GM23338 (cell line): ENCODE measurements around the gene RNF31. TPM values are rescaled to one million over a fixed set of nuclear protein-coding genes. Genes with fewer than 3 reads are reported as not detected.

ENCODE experiments used
- ATAC-seq: fragments of 200-7000 bp; cut with Tn5 transposase; 3 replicates; pipeline ENCODE4 v1.9.1; 2020
- DNase-seq: peaks from one replicate; pipeline ENCODE4 v3.0.0-alpha.2; 2015; ENCODE audit warnings: low spot score
- H2AFZ ChIP-seq: fragments of 200-600 bp; sonication (generic); 2 replicates; pipeline ENCODE4 v1.8.0; 2016; ENCODE audit warnings: antibody characterized with exemption, mild to moderate bottlenecking, moderate library complexity
- H3F3A ChIP-seq: fragments of 200-600 bp; sonication (generic); replicated peaks from 2 replicates; pipeline ENCODE4 v1.8.0; 2017; ENCODE audit warnings: antibody characterized with exemption, mixed run types, low read depth
- H3K27ac ChIP-seq: fragments of 200-600 bp; sonication (generic); 2 replicates; pipeline ENCODE4 v1.6.1; 2016; ENCODE audit warnings: low read depth
- H3K27me3 ChIP-seq: fragments of 200-600 bp; sonication (generic); 2 replicates; pipeline ENCODE4 v1.8.0; 2016; ENCODE audit warnings: mild to moderate bottlenecking, mixed run types, moderate library complexity; ENCODE audit not compliant: insufficient read depth
- H3K36me3 ChIP-seq: fragments of 200-600 bp; sonication (generic); 2 replicates; pipeline ENCODE4 v1.8.0; 2016; ENCODE audit warnings: mild to moderate bottlenecking; ENCODE audit not compliant: insufficient read depth
- H3K4me1 ChIP-seq: fragments of 200-600 bp; sonication (generic); 2 replicates; pipeline ENCODE4 v1.8.0; 2016; ENCODE audit warnings: mild to moderate bottlenecking, moderate library complexity; ENCODE audit not compliant: insufficient read depth
- H3K4me2 ChIP-seq: fragments of 200-600 bp; sonication (generic); 2 replicates; pipeline ENCODE4 v1.7.1; 2017; ENCODE audit warnings: mixed run types
- H3K4me3 ChIP-seq: fragments of 200-600 bp; sonication (generic); 2 replicates; pipeline ENCODE4 v1.6.1; 2016; ENCODE audit warnings: mixed run types
- H3K79me2 ChIP-seq: fragments of 200-600 bp; sonication (generic); replicated peaks from 2 replicates; pipeline ENCODE4 v1.8.0; 2017; ENCODE audit warnings: mild to moderate bottlenecking; ENCODE audit not compliant: insufficient read depth
- H3K9me2 ChIP-seq: fragments of 200-600 bp; sonication (generic); 2 replicates; pipeline ENCODE4 v1.8.0; 2017; ENCODE audit not compliant: insufficient read depth
- H4K20me1 ChIP-seq: fragments of 200-600 bp; sonication (generic); replicated peaks from 2 replicates; pipeline ENCODE4 v1.8.0; 2017; ENCODE audit warnings: mild to moderate bottlenecking; ENCODE audit not compliant: insufficient read depth
- H3K27ac Mint-ChIP-seq: 2 replicates; pipeline ENCODE4 v1.8.0; 2020; ENCODE audit warnings: inconsistent platforms, mild to moderate bottlenecking, moderate library complexity, mixed read lengths
- H3K27me3 Mint-ChIP-seq: 3 replicates; pipeline ENCODE4 v1.8.0; 2022; ENCODE audit warnings: low read depth, mild to moderate bottlenecking, moderate library complexity, mixed read lengths, inconsistent platforms; ENCODE audit not compliant: insufficient read depth, poor library complexity
- H3K36me3 Mint-ChIP-seq: 3 replicates; pipeline ENCODE4 v1.8.0; 2021; ENCODE audit warnings: low read depth, mild to moderate bottlenecking, inconsistent platforms, moderate library complexity, mixed read lengths
- H3K4me1 Mint-ChIP-seq: 3 replicates; pipeline ENCODE4 v1.8.0; 2020; ENCODE audit warnings: mild to moderate bottlenecking, inconsistent platforms, mixed read lengths
- H3K4me3 Mint-ChIP-seq: 3 replicates; pipeline ENCODE4 v1.8.0; 2021; ENCODE audit warnings: moderate library complexity, mild to moderate bottlenecking, inconsistent platforms, mixed read lengths
- H3K9me3 Mint-ChIP-seq: 3 replicates; pipeline ENCODE4 v1.8.0; 2020; ENCODE audit warnings: moderate library complexity, mild to moderate bottlenecking, inconsistent platforms, mixed read lengths
- CREB1 ChIP-seq: fragments of 250-450 bp; sonication (Bioruptor Pico); IDR thresholded peaks from 2 replicates; pipeline ENCODE4 v1.5.0; 2020; ENCODE audit warnings: low read depth, mild to moderate bottlenecking, moderate library complexity
- EZH2 ChIP-seq: fragments of 200-600 bp; sonication (generic); IDR thresholded peaks from one replicate; pipeline ENCODE4 v1.8.0; 2017; ENCODE audit warnings: antibody characterized with exemption, mild to moderate bottlenecking, low read depth; ENCODE audit not compliant: unreplicated experiment
- EZH2phosphoT487 ChIP-seq: fragments of 200-600 bp; sonication (generic); IDR thresholded peaks from one replicate; pipeline ENCODE4 v1.8.1; 2018; ENCODE audit warnings: antibody characterized with exemption; ENCODE audit not compliant: unreplicated experiment
- JUNB ChIP-seq: IDR thresholded peaks from one replicate; pipeline ENCODE4 v1.6.1; 2016; ENCODE audit warnings: antibody characterized with exemption; ENCODE audit not compliant: unreplicated experiment
- NANOG ChIP-seq: IDR thresholded peaks from 2 replicates; pipeline ENCODE4 v1.6.1; 2016; ENCODE audit warnings: antibody characterized with exemption, borderline replicate concordance
- POLR2AphosphoS5 ChIP-seq: IDR thresholded peaks from 2 replicates; pipeline ENCODE4 v1.6.1; 2016; ENCODE audit warnings: antibody characterized with exemption, low read depth
- STAT1 ChIP-seq: IDR thresholded peaks from one replicate; pipeline ENCODE4 v1.6.1; 2016; ENCODE audit warnings: antibody characterized with exemption; ENCODE audit not compliant: unreplicated experiment
- polyA plus RNA-seq: library from polyadenylated mRNA; unstranded; fragments of >200 nt; fragmentation: Nextera tagmentation; extraction: Ambion mirVana; gene quantifications from 2 replicates; pipeline ENCODE4 v1.2.1, GENCODE V29; 2016
- total RNA-seq: library from RNA; depleted of rRNA; stranded (reverse); fragments of >200 nt; shearing (Covaris generic); gene quantifications from 2 replicates; pipeline ENCODE4 v1.2.3, GENCODE V29; 2014
- TF ChIP-seq, protein P1 (sequence below): fragments of 250-450 bp; sonication (Bioruptor Pico); IDR thresholded peaks from 2 replicates; pipeline ENCODE4 v1.5.0; 2020; ENCODE audit warnings: mild to moderate bottlenecking, moderate library complexity
- TF ChIP-seq, protein P2 (sequence below), 2 experiments: fragments of 200-600 bp in 1 of 2; sonication (generic) in 1 of 2; conservative IDR thresholded peaks; 2 replicates each; pipeline versions ENCODE4 v1.5.1 to v1.6.1; 2016 to 2017; ENCODE audit warnings: antibody characterized with exemption in 2 of 2, low read depth in 2 of 2, mild to moderate bottlenecking in 2 of 2, moderate library complexity in 1 of 2
- TF ChIP-seq, protein P3 (sequence below): IDR thresholded peaks from one replicate; pipeline ENCODE4 v1.6.1; 2018; ENCODE audit warnings: antibody characterized with exemption; ENCODE audit not compliant: unreplicated experiment

RNF31 gene
- total and polyA plus RNA-seq, 2 experiments from 2014 or later, result 54.8 to 87.4 TPM

DNA sequence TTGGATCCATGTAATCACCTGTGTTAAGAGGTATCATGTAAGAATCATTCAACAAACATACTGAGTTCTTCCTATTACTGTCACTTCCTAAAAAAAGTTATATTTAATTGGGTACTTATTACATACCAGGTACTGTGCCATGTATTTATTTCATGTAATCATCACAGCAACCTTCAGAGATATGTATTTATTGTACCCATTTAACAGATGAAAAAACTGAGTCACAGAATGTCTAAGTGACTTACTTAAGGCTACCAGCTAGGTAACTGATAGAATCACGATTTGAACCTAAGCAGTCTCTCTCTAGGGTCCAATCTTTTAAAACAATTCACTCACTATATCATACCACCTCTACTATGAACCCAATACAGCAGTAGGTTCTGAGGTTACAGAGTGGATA lies 2.8 kb upstream of the RNF31 start:
- peaks cover 49% of the 10 kb centered on the region for H3K36me3 Mint-ChIP-seq
- DNase-seq, result no peak
- Histone ChIP-seq H3K4me1 (peaks cover 23% of the 10 kb centered on the region), H3K36me3 (peaks cover 15% of the 10 kb centered on the region), H4K20me1 (peaks cover 12% of the 10 kb centered on the region), H3K9me2 (no peaks in the 10 kb centered on the region), H2AFZ (no peak overlapping the region), H3F3A (peaks cover 14% of the 10 kb centered on the region), H3K27me3 (no peaks in the 10 kb centered on the region), H3K27ac (no peak overlapping the region), H3K79me2 (peaks cover 50% of the 10 kb centered on the region), H3K4me3 (no peak overlapping the region), H3K4me2 (no peak overlapping the region)
- H3K27me3 Mint-ChIP-seq, result peaks cover 23% of the 10 kb centered on the region
- peaks cover 30% of the 10 kb centered on the region for H3K4me1 Mint-ChIP-seq
- no peak overlapping the region; the same call in 2 of the 3 replicates for H3K4me3 Mint-ChIP-seq
- no peak for TF ChIP-seq POLR2AphosphoS5
- no peak for TF ChIP-seq NANOG
- no peak for TF ChIP-seq EZH2
- no peak for TF ChIP-seq CREB1 (CRISPR knock-in tag)
- H3K27ac Mint-ChIP-seq, result no peak overlapping the region
- no peak for ATAC-seq
- no peaks in the 10 kb centered on the region for H3K9me3 Mint-ChIP-seq

DNA sequence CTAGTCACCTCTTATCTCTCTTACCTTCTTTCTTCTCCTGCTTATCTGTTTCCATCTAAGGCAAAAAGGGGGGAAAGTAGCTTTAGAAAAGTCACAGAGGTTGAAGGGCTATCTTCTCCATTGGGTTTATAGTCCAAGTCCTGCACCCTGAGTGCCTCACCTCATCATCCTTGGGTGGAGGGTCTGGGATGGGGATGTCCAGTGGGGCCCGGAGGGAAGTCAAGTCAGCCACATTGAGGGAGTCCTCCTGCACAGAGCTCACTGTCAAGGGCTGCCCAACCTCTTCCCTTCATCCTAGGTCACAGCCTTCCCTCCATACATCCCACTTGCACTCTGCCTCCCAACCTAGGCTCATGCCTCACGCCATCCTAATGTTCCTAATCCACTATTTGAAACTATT lies 2.1 kb upstream of the RNF31 start:
- Histone ChIP-seq H3K4me3 (peak overlapping the region; percentile 70; the same call in 1 of the 2 replicates), H3K4me1 (peaks cover 18% of the 10 kb centered on the region), H3K27ac (no peak overlapping the region), H3K79me2 (peaks cover 44% of the 10 kb centered on the region), H3K36me3 (peaks cover 20% of the 10 kb centered on the region), H3F3A (peaks cover 14% of the 10 kb centered on the region), H2AFZ (no peak overlapping the region), H3K4me2 (peak overlapping the region; percentile 95), H4K20me1 (peaks cover 7% of the 10 kb centered on the region; the same call in 1 of the 2 replicates), H3K9me2 (no peaks in the 10 kb centered on the region), H3K27me3 (no peaks in the 10 kb centered on the region)
- DNase-seq, result no peak
- no peaks in the 10 kb centered on the region for H3K9me3 Mint-ChIP-seq
- ATAC-seq, result no peak
- H3K27me3 Mint-ChIP-seq, result peaks cover 23% of the 10 kb centered on the region
- peaks cover 49% of the 10 kb centered on the region for H3K36me3 Mint-ChIP-seq
- peak overlapping the region; percentile 99; the same call in 2 of the 3 replicates for H3K4me3 Mint-ChIP-seq
- no peak overlapping the region for H3K27ac Mint-ChIP-seq
- H3K4me1 Mint-ChIP-seq, result peaks cover 23% of the 10 kb centered on the region
- TF ChIP-seq, protein P1, sequence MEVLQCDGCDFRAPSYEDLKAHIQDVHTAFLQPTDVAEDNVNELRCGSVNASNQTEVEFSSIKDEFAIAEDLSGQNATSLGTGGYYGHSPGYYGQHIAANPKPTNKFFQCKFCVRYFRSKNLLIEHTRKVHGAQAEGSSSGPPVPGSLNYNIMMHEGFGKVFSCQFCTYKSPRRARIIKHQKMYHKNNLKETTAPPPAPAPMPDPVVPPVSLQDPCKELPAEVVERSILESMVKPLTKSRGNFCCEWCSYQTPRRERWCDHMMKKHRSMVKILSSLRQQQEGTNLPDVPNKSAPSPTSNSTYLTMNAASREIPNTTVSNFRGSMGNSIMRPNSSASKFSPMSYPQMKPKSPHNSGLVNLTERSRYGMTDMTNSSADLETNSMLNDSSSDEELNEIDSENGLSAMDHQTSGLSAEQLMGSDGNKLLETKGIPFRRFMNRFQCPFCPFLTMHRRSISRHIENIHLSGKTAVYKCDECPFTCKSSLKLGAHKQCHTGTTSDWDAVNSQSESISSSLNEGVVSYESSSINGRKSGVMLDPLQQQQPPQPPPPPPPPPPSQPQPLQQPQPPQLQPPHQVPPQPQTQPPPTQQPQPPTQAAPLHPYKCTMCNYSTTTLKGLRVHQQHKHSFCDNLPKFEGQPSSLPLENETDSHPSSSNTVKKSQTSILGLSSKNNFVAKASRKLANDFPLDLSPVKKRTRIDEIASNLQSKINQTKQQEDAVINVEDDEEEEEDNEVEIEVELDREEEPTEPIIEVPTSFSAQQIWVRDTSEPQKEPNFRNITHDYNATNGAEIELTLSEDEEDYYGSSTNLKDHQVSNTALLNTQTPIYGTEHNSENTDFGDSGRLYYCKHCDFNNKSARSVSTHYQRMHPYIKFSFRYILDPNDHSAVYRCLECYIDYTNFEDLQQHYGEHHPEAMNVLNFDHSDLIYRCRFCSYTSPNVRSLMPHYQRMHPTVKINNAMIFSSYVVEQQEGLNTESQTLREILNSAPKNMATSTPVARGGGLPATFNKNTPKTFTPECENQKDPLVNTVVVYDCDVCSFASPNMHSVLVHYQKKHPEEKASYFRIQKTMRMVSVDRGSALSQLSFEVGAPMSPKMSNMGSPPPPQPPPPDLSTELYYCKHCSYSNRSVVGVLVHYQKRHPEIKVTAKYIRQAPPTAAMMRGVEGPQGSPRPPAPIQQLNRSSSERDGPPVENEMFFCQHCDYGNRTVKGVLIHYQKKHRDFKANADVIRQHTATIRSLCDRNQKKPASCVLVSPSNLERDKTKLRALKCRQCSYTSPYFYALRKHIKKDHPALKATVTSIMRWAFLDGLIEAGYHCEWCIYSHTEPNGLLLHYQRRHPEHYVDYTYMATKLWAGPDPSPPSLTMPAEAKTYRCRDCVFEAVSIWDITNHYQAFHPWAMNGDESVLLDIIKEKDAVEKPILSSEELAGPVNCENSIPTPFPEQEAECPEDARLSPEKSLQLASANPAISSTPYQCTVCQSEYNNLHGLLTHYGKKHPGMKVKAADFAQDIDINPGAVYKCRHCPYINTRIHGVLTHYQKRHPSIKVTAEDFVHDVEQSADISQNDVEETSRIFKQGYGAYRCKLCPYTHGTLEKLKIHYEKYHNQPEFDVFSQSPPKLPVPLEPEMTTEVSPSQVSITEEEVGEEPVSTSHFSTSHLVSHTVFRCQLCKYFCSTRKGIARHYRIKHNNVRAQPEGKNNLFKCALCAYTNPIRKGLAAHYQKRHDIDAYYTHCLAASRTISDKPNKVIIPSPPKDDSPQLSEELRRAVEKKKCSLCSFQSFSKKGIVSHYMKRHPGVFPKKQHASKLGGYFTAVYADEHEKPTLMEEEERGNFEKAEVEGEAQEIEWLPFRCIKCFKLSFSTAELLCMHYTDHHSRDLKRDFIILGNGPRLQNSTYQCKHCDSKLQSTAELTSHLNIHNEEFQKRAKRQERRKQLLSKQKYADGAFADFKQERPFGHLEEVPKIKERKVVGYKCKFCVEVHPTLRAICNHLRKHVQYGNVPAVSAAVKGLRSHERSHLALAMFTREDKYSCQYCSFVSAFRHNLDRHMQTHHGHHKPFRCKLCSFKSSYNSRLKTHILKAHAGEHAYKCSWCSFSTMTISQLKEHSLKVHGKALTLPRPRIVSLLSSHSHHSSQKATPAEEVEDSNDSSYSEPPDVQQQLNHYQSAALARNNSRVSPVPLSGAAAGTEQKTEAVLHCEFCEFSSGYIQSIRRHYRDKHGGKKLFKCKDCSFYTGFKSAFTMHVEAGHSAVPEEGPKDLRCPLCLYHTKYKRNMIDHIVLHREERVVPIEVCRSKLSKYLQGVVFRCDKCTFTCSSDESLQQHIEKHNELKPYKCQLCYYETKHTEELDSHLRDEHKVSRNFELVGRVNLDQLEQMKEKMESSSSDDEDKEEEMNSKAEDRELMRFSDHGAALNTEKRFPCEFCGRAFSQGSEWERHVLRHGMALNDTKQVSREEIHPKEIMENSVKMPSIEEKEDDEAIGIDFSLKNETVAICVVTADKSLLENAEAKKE (CRISPR knock-in tag), result no peak
- TF ChIP-seq EZH2phosphoT487 (no peak), CREB1 (CRISPR knock-in tag) (no peak), POLR2AphosphoS5 (no peak), JUNB (no peak), EZH2 (no peak), STAT1 (no peak)
- TF ChIP-seq, protein P2, sequence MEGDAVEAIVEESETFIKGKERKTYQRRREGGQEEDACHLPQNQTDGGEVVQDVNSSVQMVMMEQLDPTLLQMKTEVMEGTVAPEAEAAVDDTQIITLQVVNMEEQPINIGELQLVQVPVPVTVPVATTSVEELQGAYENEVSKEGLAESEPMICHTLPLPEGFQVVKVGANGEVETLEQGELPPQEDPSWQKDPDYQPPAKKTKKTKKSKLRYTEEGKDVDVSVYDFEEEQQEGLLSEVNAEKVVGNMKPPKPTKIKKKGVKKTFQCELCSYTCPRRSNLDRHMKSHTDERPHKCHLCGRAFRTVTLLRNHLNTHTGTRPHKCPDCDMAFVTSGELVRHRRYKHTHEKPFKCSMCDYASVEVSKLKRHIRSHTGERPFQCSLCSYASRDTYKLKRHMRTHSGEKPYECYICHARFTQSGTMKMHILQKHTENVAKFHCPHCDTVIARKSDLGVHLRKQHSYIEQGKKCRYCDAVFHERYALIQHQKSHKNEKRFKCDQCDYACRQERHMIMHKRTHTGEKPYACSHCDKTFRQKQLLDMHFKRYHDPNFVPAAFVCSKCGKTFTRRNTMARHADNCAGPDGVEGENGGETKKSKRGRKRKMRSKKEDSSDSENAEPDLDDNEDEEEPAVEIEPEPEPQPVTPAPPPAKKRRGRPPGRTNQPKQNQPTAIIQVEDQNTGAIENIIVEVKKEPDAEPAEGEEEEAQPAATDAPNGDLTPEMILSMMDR (conservative IDR thresholded peaks at IDR 0.05; ENCODE audit: low read depth in 2 of 2), result no peak
- TF ChIP-seq, protein P3, sequence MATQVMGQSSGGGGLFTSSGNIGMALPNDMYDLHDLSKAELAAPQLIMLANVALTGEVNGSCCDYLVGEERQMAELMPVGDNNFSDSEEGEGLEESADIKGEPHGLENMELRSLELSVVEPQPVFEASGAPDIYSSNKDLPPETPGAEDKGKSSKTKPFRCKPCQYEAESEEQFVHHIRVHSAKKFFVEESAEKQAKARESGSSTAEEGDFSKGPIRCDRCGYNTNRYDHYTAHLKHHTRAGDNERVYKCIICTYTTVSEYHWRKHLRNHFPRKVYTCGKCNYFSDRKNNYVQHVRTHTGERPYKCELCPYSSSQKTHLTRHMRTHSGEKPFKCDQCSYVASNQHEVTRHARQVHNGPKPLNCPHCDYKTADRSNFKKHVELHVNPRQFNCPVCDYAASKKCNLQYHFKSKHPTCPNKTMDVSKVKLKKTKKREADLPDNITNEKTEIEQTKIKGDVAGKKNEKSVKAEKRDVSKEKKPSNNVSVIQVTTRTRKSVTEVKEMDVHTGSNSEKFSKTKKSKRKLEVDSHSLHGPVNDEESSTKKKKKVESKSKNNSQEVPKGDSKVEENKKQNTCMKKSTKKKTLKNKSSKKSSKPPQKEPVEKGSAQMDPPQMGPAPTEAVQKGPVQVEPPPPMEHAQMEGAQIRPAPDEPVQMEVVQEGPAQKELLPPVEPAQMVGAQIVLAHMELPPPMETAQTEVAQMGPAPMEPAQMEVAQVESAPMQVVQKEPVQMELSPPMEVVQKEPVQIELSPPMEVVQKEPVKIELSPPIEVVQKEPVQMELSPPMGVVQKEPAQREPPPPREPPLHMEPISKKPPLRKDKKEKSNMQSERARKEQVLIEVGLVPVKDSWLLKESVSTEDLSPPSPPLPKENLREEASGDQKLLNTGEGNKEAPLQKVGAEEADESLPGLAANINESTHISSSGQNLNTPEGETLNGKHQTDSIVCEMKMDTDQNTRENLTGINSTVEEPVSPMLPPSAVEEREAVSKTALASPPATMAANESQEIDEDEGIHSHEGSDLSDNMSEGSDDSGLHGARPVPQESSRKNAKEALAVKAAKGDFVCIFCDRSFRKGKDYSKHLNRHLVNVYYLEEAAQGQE, result no peak
